GM12878 (cell line): Measurements from ENCODE around the gene PLXNA4. TPM values are rescaled to one million over a fixed set of nuclear protein-coding genes. Genes with fewer than 3 reads are reported as not detected.

ENCODE experiments used
- ATAC-seq: fragments of 200-7000 bp; cut with Tn5 transposase; 3 replicates; pipeline ENCODE4 v1.9.1; 2020; ENCODE audit warnings: mild to moderate bottlenecking, moderate library complexity
- BruUV-seq: library from RNA; stranded (reverse); fragments of 400-500 nt; replicated peaks from 2 replicates; lab custom pipeline; 2021; lab: Mats Ljungman, UMichigan
- CTCF ChIA-PET: fragments of 300-600 bp; sonication (Branson Sonifier 250); formaldehyde crosslinking; extraction: SDS; loops from one replicate; lab custom pipeline; 2021; ENCODE audit warnings: inconsistent platforms; lab: Yijun Ruan, JAX
- POLR2A ChIA-PET: fragments of 350-600 bp; formaldehyde crosslinking; extraction: SDS; loops from one replicate; lab custom pipeline; 2021; ENCODE audit warnings: inconsistent platforms; lab: Charles Lee
- RAD21 ChIA-PET: fragments of 300-600 bp; sonication (Branson Sonifier 250); formaldehyde crosslinking; loops from one replicate; lab custom pipeline; 2023; ENCODE audit warnings: antibody characterized with exemption; ENCODE audit not compliant: unreplicated experiment; lab: Charles Lee
- SMC1A ChIA-PET: fragments of 300-600 bp; sonication (Branson Sonifier 250); formaldehyde crosslinking; loops from one replicate; lab custom pipeline; 2023; ENCODE audit not compliant: unreplicated experiment, uncharacterized antibody; lab: Charles Lee
- DNase-seq: peaks from one replicate; pipeline ENCODE4 v3.0.0-alpha.2; 2011; ENCODE audit warnings: low read depth, low spot score
- FAIRE-seq: peaks from 3 replicates; lab custom pipeline; 2011; peaks lifted over from hg19 to GRCh38; lab: Jason Lieb, UNC
- H2AFZ ChIP-seq: 2 replicates; pipeline ENCODE4 v1.6.0; 2011; ENCODE audit warnings: low read depth, low read length, control low read depth; ENCODE audit not compliant: control insufficient read depth
- H3K27ac ChIP-seq: 2 replicates; pipeline ENCODE4 v1.5.1; 2011; ENCODE audit warnings: control low read depth; ENCODE audit not compliant: control insufficient read depth, insufficient read depth
- H3K27me3 ChIP-seq, 2 experiments: replicated peaks in 1 of 2; 2 replicates each; pipeline versions ENCODE4 v1.6.0 to v1.6.1; 2011; ENCODE audit warnings: low read length in 1 of 2; ENCODE audit not compliant: control insufficient read depth in 2 of 2, insufficient read depth in 2 of 2
- H3K36me3 ChIP-seq, 2 experiments: 2 replicates each; pipeline ENCODE4 v1.5.1; 2011; ENCODE audit warnings: low read length in 1 of 2; ENCODE audit not compliant: control insufficient read depth in 2 of 2, insufficient read depth in 2 of 2
- H3K4me1 ChIP-seq: 2 replicates; pipeline ENCODE4 v1.6.1; 2011; ENCODE audit warnings: mild to moderate bottlenecking, low read length, moderate library complexity, mixed read lengths; ENCODE audit not compliant: control insufficient read depth, insufficient read depth
- H3K4me2 ChIP-seq: 2 replicates; pipeline ENCODE4 v1.6.0; 2011; ENCODE audit warnings: control low read depth; ENCODE audit not compliant: control insufficient read depth, insufficient read depth
- H3K4me3 ChIP-seq: fragments of 200-600 bp; sonication (generic); 2 replicates; pipeline ENCODE4 v1.5.1; 2016
- H3K79me2 ChIP-seq: 2 replicates; pipeline ENCODE4 v1.6.0; 2011; ENCODE audit warnings: low read length; ENCODE audit not compliant: control insufficient read depth, insufficient read depth
- H3K9ac ChIP-seq: 2 replicates; pipeline ENCODE4 v1.8.0; 2011; ENCODE audit warnings: low read length, control low read depth, mixed read lengths; ENCODE audit not compliant: control insufficient read depth, insufficient read depth
- H3K9me3 ChIP-seq: replicated peaks from 3 replicates; pipeline ENCODE4 v1.5.1; 2011; ENCODE audit warnings: mild to moderate bottlenecking, low read length; ENCODE audit not compliant: control insufficient read depth, insufficient read depth
- H4K20me1 ChIP-seq: 2 replicates; pipeline ENCODE4 v1.6.0; 2011; ENCODE audit not compliant: control insufficient read depth, insufficient read depth
- GABPA ChIP-seq: IDR thresholded peaks from 2 replicates; pipeline ENCODE4 v1.6.1; 2014; ENCODE audit warnings: antibody characterized with exemption, low read depth, mild to moderate bottlenecking, inconsistent platforms
- KLF5 ChIP-seq: fragments of 450-650 bp; IDR thresholded peaks from 2 replicates; pipeline ENCODE4 v1.6.1; 2014; ENCODE audit warnings: mild to moderate bottlenecking; ENCODE audit not compliant: partially characterized antibody
- LARP7 ChIP-seq: fragments of 450-650 bp; IDR thresholded peaks from 2 replicates; pipeline ENCODE4 v1.6.1; 2017; ENCODE audit warnings: mild to moderate bottlenecking
- MXI1 ChIP-seq: fragments of 150-350 bp; IDR thresholded peaks from 2 replicates; pipeline ENCODE4 v1.6.1; 2011; ENCODE audit warnings: low read depth, mild to moderate bottlenecking, inconsistent platforms, low read length, improper control_type of control experiment
- NFXL1 ChIP-seq: fragments of 450-650 bp; IDR thresholded peaks from 2 replicates; pipeline ENCODE4 v1.6.1; 2017; ENCODE audit warnings: antibody characterized with exemption, mild to moderate bottlenecking, borderline replicate concordance
- NFYA ChIP-seq: IDR thresholded peaks from 2 replicates; pipeline ENCODE4 v1.6.1; 2011; ENCODE audit warnings: low read depth, mild to moderate bottlenecking, low read length, improper control_type of control experiment, borderline replicate concordance
- SREBF1 ChIP-seq: IDR thresholded peaks from 2 replicates; pipeline ENCODE4 v1.6.1; 2012; ENCODE audit warnings: mild to moderate bottlenecking, low read length
- TBL1XR1 ChIP-seq: IDR thresholded peaks from 2 replicates; pipeline ENCODE4 v1.6.1; 2012; ENCODE audit warnings: low read depth, low read length, improper control_type of control experiment
- TCF12 ChIP-seq: IDR thresholded peaks from 2 replicates; pipeline ENCODE4 v1.6.1; 2011; ENCODE audit warnings: low read depth, mild to moderate bottlenecking, low read length
- USF1 ChIP-seq: IDR thresholded peaks from 2 replicates; pipeline ENCODE4 v1.6.1; 2011; ENCODE audit warnings: borderline replicate concordance, low read depth, mild to moderate bottlenecking, moderate library complexity, mixed read lengths, low read length; ENCODE audit not compliant: insufficient read depth; ENCODE audit errors: extremely low read length
- ZNF207 ChIP-seq: fragments of 450-650 bp; IDR thresholded peaks from 2 replicates; pipeline ENCODE4 v1.6.1; 2014; ENCODE audit warnings: antibody characterized with exemption, mild to moderate bottlenecking, borderline replicate concordance
- WGBS: methylation state at CpG from one replicate; pipeline ENCODE4 v1.1.6; 2016; ENCODE audit warnings: low lambda C conversion rate; ENCODE audit not compliant: insufficient replicate concordance, insufficient coverage; ENCODE audit errors: missing lambda C conversion rate; 5-methylcytosine and 5-hydroxymethylcytosine counted together
- in situ Hi-C: fragments of 300-500 bp; cut with MboI; formaldehyde crosslinking; loops from 9 replicates; pipeline ENCODE4 v1.14.3; 2018; ENCODE audit warnings: mixed read lengths
- intact Hi-C: fragments of 100-400 bp; cut with micrococcal nuclease; formaldehyde crosslinking; loops from one replicate; pipeline ENCODE4 v1.14.2; 2022; ENCODE audit not compliant: unreplicated experiment
- polyA plus RNA-seq, 11 experiments: library from polyadenylated mRNA; depleted of rRNA in 4 of 11; unstranded in 6 of 11; stranded (reverse) in 5 of 11; fragments of >200 nt; fragmentation: Nextera tagmentation in 4 of 11; fragmentation: Illumina TruSeq in 1 of 11; extraction: Ambion mirVana in 4 of 11; extraction: Trizol in 1 of 11; gene quantifications; 1 replicate in 1 of 11; 2 replicates in 10 of 11; pipeline versions ENCODE4 v1.2.1 to v1.2.3, GENCODE V29; 2011 to 2016; ENCODE audit warnings: inconsistent platforms in 2 of 11, missing spikeins in 2 of 11, low read depth in 1 of 11
- total RNA-seq, 4 experiments: library from RNA; depleted of rRNA in 3 of 4; stranded (reverse); fragments of >200 nt in 3 of 4; fragmentation: Illumina TruSeq in 1 of 4; extraction: Trizol in 1 of 4; gene quantifications; 2 replicates each; pipeline versions ENCODE4 v1.2.1 to v1.2.3, GENCODE V29; 2013 to 2021

The PLXNA4 gene
- total and polyA plus RNA-seq, 10 of the 15 experiments (the other 5 are each of a cell fraction or from before 2014, with no cell fraction given): 0.03 TPM; not detected in 9

GRCh38 chr7:132618271-132618955 lies 42.1 kb upstream of the PLXNA4 start:
- in situ Hi-C loops: no loop called here
- Histone ChIP-seq H3K36me3 (no peaks in the 10 kb centered on the region), H3K4me1 (no peaks in the 10 kb centered on the region), H3K4me2 (no peak overlapping the region), H3K79me2 (no peaks in the 10 kb centered on the region), H3K4me3 (no peak overlapping the region), H3K27ac (no peak overlapping the region), H3K27me3 (peaks cover 4 to 8% of the 10 kb centered on the region in 2 experiments), H3K9ac (no peak overlapping the region), H3K9me3 (no peaks in the 10 kb centered on the region), H4K20me1 (no peaks in the 10 kb centered on the region), H2AFZ (no peak overlapping the region)
- ChIA-PET SMC1A (no interaction called here), RAD21 (no interaction called here), POLR2A (no interaction called here), CTCF (no interaction called here)
- intact Hi-C loops: no loop called here
- 13% methylated on average over 2 of the region's 2 CpGs for WGBS
- DNase-seq (no peak), ATAC-seq (no peak), FAIRE-seq (no peak)
- BruUV-seq: no TSS peak
- TF ChIP-seq GABPA (no peak), ZNF207 (no peak), TCF12 (no peak), TBL1XR1 (no peak), NFXL1 (no peak), MXI1 (no peak), SREBF1 (no peak), KLF5 (no peak), NFYA (no peak), USF1 (no peak), LARP7 (no peak)
